ENCODE data around the gene TTC28.

TTC28 gene

DNA sequence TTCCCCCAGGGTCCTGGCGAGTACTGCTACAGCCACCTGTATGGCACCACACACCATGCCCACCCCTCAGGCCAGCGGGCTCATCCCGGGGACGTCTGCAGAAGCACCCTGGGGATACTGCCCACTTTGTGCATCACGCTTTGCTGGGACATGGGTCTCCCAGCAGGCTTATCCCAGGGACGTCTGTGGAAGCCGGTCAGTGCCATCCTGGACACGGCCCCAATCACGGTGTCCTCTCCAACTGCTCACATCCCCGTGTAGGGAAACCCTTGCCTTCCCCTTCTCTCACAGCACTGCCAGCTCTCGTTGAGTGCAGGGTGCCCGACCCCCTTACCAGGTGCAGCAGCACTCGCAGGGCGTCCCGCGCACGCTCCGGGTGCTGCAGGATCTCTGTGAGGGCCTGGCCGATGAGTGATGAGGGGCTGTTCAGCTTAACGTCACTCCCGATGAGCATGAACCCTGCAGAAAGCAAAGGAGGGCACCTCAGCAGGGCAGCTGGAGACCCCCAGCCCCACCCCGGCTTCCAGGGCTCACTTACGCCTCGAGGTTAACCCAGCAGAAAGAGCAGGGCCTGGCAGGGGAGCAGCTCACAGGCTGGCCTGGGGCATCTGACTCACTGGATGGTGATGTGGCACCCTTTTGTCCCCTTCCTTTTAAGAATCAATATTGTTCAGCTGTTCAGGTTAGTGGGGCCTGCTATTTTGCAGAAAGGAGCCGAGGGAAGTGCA lies 683.7 kb downstream of the TTC28 start:
- no peak for DNase-seq

DNA sequence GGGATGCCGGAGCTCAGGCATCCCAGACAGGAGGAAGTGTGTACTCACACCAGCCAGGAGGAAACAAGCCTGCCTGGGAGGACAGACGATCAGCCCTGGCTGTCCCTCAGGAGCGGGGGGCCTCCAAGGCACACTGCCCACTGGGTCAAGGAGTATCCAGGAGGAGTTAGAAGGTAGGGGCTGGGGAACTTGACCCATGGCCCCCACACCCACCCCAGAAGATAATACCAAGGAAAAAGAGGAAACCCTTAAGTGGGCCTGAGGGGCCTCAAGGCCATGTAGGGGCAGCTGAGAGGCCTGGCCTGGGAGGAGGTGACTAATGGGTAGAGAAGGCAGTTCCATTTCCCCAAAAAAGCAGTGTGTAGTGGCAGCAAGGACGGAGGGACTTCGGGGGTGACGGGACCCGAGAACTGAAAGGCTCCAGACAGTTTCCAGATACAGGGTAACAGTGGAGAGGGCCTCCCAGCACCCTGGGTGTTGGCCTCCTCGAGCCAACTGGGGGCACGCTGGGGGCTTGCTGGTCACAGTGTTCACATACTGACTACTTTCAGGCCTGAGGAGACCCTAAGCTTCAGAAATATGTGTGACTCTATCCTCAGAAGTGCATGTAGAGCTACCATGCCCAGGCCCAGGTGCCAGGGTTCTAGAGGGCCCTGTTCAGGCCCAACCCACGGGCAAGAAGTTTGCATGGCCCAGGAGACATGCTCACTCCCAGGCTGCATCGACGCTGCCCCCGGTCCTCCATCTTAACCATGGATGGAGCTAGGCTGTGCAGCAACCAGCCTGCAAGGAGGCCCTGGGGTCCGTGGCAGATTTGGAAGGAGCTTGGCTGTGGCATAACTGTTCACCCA lies 684.9 kb downstream of the TTC28 start:
- no peak for DNase-seq

- no peak for DNase-seq
Measured at GRCh38 chr22:27993774-27994350, 685.8 kb downstream of the TTC28 start.

DNA sequence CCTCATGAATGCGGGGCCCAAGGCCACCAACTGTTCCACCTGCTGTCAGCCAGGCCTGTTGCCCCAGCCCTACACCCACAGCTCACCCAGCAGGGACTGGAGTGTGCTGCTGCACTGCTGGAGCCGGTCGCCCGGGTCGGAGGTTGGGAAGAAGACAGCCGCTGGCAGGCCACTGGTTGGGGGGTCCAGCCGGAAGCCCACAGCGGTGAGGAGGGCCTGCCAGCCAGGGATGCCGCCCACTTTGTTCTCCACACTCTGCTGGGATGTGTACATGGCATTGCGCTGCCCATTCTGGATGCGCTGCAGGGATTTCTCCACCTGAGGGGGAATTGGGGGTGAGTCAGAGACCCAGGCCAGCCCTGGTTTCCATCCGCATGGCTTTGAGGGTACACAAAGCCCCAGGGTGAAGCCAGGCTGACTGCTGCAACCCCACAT lies 686.4 kb downstream of the TTC28 start:
- no peak for DNase-seq

GRCh38 chr22:27992294-27993165 lies 687.1 kb downstream of the TTC28 start:
- DNase-seq: no peak

- no peak for DNase-seq
Measured at GRCh38 chr22:27991586-27992293, 687.9 kb downstream of the TTC28 start.

GRCh38 chr22:27990879-27991278 lies 688.8 kb downstream of the TTC28 start:
- peak; percentile 44 for DNase-seq

DNA sequence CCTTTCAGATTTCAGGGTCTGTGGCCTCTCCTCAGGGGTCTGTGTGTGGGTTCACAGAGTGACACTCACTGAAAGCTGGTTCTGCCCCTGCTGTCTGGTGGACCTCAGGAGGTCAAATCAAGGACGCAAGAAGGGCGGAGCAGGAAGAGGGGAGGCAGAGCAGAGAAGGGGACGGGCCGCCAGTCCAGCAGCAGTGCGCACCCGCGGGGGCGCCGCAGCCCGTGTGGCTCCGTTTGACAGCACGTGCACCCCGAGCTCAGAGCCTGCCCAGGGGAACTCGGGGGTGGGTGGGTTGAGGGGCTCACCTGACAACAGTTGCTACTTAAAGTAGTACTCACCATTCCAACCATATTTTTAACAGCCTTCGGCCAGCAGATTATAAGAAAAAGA lies 689.2 kb downstream of the TTC28 start:
- no peak for DNase-seq

GRCh38 chr22:27989758-27990450 lies 689.7 kb downstream of the TTC28 start:
- no peak for DNase-seq

GRCh38 chr22:27988704-27989103 lies 690.9 kb downstream of the TTC28 start:
- DNase-seq: no peak

DNA sequence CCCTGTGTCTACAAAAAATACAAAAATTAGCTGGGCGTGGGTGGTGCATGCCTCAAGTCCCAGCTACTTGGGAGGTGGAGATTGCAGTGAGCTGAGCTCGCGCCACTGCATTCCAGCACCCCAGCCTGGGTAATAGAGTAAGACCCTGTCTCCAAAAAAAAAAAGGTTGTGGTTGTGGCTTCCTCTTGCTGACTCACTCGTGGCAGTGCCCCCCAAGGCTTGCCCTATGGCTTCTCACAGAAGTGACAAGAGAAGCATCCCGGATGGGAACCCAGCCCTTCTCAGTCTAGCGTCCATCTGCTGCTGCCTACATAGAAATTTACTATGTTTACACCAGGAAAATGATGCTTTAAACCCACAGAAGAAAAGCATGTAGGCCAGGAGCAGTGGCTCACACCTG lies 692.1 kb downstream of the TTC28 start:
- no peak for DNase-seq

DNA sequence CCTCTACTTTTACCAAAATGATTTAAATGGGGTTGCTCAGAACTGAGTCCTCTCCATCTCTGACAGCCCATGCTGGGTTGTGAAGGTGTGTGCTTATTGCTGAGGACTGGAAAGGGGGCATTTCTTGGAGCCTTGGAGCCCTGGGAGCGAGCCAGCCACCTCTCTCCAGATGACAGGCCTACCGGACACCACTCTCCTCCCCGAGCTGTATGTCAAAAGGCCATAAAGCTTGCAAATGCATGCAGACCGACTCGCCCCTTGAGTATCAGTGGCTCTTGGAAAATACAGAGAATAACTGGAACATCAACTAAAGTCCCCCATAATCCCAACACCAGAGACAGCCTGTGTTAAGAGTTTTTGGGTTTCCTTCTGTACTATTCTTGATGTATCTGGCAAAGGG lies 692.7 kb downstream of the TTC28 start:
- no peak for DNase-seq

- no peak for DNase-seq
Measured at GRCh38 chr22:27986459-27986858, 693.2 kb downstream of the TTC28 start.

GRCh38 chr22:27985323-27986275 lies 694.0 kb downstream of the TTC28 start:
- DNase-seq: peak; percentile 7

GRCh38 chr22:27984723-27985122 lies 694.9 kb downstream of the TTC28 start:
- no peak for DNase-seq

- DNase-seq: no peak
Measured at GRCh38 chr22:27984001-27984695, 695.5 kb downstream of the TTC28 start.

DNA sequence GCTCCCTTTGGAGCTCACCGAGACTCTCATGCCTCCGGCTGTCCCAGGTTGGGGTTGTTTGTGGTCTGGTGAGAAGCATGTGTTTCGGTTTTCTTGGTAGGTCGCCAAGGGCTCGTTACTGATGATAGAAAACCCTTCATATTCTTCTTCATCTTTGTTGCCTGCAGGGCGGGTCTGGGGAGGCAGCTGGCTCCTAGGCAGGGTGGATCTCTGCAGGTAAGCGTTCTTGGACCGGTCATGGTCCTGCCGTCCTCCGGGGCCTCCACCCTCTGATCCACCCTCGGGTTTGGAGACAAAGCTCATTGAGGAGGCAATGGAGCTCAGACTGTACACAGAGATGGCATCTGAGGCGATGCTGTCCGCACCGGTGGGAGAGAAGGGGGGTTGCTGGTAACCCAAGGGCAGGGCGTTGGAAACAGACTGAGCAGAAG lies 696.3 kb downstream of the TTC28 start:
- DNase-seq: no peak

- no peak for DNase-seq
Measured at GRCh38 chr22:27982630-27983180, 696.9 kb downstream of the TTC28 start.

- DNase-seq: no peak
Measured at GRCh38 chr22:27982106-27982505, 697.5 kb downstream of the TTC28 start.

All from NCI-H82 (cell line).